HG03025 (cell line): ENCODE results near the gene HOTAIR.

Experiments used
- ATAC-seq: cut with Tn5 transposase; IDR thresholded peaks from one replicate; pipeline ENCODE4 v1.9.1; 2021; ENCODE audit warnings: mild to moderate bottlenecking, moderate library complexity; ENCODE audit not compliant: unreplicated experiment, low FRiP score

Gene HOTAIR

DNA sequence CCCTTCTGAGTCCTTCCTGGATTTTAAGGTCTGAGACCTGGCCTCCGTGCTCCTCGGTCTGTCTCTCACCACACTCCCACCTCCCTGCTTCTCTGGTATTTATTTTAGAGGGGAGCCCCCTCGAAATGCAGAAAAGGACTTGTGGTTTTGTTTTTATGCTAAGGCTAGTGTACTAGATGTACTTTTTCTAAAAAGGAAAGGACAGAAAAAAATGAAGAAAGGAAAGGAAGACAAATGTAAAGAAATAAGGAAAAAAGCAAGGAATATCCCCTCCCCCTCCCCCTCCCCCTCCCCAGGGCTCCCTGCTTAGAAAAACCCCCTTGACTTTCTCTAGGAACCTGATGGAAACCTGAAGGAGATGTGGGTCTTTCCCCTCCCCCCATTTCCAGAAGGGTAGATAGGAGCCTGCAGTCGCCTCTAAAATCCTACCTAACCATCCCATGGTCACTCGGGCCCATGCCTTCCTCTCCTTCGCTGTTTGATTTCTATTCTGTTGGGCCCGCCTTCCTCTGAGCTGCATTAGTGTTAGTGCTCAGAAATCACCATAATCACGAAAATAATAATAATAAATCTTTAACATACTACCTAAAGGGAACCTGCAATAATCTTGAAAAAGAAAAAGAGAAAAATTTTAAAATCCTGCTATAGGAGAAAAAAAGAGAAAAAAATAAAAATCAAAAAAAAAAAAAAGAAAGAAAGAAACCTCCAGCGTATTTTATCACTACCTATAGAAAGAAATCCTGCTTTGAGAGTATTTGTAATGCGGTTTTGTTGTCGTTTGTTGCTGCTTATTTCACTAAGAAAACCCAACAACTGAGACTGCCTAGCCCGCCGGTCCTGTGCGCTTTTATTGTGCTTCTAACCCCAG, 37.1 kb upstream of the HOTAIR start:
- no peak for ATAC-seq

DNA sequence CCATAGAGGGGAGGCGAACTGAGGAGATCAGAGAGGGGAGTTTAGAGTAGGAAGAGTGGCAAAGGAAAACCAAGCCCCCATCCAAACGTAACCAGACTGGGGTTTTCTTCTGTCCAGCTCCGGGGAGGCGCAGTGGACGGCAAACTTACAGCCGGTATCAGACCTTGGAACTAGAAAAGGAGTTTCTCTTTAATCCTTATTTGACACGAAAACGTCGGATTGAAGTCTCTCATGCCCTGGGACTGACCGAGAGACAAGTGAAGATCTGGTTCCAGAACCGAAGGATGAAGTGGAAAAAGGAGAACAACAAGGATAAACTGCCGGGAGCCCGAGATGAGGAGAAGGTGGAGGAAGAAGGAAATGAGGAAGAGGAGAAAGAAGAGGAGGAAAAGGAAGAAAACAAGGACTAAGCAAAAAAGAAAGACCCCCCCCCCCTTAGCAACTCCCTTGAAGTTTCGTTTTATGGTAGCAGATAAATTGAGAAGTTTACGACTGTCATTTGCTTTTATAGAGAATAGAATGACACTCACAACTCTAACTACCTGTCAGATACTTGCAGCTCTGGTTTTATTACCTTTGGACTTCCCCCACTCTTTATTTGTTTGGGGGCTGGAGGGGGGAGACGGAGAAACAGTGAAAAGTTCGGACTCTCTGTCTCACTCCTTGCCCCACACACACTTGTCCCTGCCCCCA, 36.4 kb upstream of the HOTAIR start:
- no peak for ATAC-seq

DNA sequence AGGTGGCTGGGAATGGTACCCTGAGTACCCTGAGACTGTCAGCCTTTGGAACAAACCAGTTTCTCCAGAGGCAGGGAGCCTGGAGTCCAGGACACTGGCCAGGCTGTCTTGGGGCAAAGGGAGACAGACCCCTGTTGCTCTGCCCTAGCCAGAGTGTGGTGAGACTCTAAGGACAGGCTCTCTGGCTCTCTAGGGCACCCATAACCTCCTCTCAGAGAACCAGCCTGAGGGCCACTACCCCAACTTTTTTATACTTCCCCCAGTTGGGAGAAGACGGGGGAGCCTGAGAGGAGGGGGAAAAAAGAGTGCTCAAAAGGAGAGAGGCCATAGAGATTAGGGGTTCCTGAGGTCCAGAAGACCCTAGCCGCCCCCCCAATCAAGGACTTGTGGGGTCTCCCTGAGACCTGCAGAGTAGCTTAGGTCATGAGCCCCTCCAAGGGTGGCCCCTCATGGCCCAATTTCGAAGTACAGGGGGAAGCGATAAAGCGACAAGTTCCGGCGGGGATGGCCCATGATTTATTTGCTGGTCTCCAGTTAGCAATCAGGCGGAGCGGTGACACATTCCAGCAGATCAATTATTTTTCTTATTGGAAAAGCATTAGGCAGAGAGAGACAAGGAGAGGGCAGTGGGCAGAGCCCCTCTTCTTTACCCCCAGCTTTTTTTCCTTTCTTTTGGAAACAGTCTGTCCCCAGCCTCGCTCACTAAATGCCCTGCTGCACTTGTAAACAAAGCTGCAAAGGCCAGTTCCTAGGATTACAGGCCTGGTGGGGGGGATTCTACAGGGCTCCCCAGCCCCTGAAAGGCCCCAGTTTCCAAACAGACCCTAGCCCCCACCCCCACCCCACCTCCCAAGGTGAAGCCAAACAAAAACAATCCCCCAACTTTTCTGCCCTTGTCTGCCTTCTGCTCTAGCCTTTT, 35.6 kb upstream of the HOTAIR start:
- no peak for ATAC-seq

DNA sequence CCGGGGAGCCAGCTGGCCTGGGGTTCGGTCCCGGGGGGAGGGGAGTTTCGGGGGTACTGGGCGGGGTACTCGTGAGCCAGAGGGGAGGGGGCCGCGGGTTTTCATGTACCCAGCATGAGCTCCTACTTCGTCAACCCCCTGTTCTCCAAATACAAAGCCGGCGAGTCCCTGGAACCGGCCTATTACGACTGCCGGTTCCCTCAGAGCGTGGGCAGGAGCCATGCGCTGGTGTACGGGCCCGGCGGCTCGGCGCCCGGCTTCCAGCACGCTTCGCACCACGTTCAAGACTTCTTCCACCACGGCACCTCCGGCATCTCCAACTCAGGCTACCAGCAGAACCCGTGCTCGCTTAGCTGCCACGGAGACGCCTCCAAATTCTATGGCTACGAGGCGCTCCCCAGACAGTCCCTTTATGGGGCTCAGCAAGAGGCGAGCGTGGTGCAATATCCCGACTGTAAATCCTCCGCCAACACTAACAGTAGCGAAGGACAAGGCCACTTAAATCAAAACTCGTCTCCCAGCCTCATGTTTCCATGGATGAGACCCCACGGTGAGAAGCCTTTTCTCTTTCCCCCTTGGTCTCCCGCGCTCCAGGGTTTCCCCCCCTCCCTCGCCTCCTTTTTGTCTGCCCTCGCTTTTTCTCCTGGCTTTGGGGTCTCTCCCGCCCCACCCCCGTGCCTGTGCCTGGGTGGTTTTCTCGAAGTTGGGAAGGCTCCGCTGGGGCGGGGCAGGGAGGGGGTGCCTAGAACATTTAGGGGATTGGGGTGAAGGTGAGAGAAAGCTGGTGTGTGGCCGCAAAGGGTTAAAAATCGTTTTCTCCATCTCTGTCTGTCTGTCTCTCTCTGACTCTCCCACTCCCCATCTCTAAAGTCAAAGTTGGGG, 34.7 kb upstream of the HOTAIR start:
- no peak for ATAC-seq

DNA sequence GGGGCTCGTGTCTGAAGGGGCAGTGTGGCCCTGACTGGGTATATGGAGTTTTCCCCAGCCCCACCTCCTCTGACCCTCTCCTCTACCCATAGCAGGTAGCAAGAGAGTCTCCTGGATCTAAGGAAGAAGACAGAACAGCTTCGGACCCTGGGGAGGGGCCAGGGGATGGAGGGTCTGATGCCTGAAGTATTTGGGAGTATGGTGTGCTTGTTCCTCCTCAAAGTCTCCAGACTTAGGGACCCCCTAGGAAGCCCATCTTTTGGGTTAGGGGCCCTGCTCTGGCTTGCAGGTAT, 33.5 kb upstream of the HOTAIR start:
- no peak for ATAC-seq

DNA sequence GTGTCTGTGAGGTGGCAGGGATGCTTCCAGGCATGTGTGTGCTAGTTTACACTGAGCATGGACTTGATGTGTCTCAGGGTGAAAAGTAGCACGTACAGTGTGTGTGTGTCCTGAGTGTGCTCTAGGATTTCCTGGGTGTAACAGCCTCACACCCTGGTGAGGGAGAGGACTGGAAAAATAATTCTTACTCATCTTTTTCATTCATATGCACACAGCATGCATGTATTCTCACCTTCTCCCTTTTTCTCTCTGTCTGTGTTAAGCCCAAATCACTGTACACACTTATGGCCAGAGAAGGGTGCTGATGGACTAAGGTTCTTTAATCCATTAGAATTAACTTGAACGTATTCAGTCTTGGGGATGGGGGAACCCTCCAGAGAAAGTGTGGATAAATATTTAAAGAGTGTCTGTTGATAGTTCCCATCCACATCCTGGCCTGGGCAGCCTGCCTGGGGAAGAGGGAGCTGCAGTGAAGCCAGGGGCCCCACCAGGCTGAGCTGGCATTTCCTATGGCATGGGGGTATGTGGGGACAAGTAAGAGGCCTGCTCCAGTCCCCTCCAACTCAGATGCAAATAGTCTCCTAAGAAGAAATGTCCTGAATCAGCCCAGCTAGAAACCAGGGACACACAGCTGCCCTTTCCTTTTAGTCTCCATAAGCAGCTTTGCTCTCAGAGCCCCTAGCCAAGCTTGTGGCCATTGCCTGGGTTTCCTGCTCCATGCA, 32.9 kb upstream of the HOTAIR start:
- no peak for ATAC-seq

DNA sequence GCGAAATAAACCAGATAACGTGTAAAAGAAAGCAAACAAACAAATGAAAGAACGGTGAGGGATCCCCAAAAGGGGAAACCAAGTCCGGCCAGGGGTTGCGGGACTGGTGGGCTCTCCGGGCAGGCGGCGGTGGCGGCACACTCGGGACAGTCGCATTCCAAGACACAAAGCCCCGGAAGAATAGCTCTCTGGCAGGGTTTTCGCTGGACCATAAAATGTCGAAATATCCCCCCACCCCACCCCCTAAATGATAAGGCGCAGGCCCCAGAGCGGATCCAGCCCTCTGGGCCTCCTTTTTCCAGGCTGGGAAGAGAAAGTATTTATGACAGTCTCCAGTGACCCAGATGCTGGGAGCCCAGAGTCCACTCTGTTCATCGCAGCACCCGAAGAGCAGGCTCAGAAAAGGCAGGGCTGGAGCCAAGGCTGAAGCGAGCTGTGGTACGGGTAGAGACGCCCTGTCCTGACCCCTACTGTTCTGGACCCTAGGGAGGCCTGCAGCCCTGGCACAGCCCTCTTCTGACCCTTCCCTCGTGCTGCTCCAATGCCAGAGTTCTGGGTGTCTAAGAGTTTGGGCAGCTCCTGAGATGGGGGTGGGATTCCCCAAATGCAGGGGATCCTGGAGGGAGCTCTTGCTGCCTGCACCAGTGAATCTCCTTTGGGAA, 31.9 kb upstream of the HOTAIR start:
- no peak for ATAC-seq

DNA sequence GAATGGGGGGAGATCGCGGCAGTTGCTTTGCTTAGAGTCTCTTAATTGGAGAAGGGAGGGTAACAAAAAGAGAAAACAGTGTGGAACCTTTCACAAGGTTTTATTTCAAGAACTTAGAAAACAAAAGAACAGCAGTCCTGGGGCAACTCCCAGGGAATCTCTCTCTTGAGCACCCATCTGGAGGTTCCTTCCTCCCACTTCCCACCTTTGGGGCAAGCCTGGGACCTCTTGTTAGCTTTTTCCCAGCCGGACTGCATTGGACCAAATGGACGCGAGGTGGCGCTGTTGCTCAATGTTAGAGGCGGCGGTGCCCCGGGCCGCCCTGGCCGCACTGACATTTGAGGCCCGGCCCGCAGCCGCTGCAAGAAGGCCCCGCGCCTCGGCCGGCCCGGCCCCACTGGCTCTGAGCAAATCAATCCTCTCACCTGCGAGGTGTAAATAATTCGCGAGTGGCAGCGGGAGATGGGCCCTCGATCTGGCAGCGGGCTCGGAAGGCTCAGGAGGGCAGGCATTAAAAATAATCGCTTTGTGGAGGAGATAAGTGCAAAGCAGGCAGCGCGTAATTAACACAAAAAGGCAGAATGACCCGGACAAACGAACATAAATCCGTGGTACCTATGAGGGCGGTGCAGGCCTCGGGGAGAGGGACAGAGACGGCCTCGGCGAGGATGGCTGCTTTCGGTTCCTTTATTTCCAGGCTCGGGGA, 31.3 kb upstream of the HOTAIR start:
- peak; percentile 75 for ATAC-seq

DNA sequence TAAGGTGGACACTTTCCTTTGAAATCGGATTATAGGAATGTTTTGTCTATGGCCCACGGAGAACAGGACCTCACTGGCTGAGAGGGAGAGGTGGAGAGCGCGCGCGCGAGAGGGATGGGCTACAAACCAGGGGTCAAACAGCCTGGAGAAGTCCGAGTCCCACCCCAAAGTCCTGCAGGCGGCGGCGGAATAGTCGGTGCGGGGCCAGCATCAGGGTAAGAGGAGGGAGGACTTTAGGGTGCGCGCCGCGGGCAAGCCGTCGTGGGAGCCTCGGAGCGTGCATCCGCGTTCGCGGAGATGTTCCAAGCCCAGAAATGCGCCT, 30.7 kb upstream of the HOTAIR start:
- no peak for ATAC-seq

DNA sequence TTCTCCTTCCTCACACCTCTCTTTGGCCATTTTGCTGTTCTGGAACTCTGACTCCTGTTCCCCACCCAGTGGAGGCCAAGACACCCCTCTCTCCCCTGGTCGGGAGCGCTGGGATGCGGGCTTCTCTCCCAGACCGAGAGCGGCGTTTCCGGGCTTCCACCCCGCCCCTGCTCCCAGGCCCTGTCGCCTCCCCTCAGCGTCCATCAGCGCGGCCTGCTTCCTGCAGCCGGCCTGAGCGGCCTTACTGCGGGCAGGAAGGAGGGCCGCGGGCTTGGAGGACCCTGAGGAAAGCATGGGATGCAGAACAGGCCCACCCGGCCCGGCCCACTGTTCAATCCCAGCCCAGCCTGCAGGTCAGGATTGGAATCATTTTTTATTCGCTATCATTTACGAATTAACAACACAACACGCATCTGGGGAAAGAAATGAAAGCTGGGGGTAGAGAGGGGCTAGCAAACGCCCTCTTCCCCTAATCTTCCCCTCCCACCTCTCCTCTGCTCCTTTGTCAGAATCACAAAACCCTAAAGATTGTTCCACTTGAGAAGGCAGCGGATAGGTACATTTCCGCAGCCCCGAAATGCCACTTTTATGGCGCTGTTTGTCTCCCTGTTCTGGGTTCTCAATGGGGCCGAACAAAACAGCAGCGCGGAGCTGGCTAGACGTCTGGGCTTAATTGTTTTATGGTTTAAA, 30.2 kb upstream of the HOTAIR start:
- ATAC-seq, result no peak

DNA sequence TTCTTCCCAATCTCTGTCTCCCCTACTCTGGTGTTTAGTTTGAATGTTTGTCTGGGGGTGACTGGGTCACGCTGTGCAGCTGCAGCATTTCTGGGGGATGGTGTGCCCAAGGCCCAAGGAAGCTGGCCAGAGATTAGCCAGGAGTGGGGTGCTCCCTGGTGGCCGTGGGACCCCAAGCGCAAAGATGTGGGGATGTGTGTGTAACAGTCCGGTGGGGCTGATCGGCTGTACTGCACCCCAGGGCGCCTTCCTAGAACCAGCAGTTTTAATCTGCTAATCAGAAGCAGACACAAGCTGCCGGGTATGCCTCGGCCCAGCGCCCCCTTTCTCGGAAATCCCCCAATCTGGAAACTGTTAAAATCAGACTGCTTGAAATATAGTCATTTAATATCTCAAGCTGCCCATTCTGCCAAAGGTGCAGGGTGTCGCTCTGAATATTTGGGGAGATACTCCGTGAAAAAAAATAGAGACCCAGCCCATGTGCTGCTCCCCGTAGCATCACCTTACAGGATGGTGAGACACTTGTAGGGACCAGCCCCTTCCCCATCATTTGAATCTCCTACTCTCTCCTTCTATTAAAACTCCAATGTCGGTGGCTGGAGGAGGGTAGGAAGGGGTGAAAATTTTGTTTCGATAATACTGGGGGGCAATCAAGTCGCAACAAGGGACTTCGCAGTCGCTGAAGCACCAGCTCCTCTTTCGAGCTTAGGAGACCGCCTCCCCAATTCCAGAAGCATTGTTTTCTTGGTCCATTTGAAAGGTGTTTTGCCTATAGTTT, 29.5 kb upstream of the HOTAIR start:
- no peak for ATAC-seq

DNA sequence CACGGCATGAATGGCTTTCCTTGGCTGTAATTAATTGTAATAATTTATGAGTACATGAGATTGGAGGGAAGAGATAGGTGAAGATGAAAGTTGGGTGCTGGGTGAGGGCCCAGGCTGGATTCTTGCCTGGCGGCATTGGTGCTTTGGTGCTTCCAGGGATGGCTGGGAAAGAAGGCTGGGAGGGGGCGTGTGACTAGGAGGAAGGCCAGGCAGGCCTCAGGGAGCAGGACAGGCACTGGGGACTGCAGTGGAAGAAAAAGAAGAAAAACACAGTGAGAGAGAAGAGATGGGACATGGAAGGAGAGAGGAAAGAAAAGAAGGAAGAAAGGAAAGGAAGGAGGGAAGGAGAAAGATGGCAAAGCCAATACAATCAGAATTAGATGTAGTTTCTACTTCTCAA, 28.9 kb upstream of the HOTAIR start:
- ATAC-seq, result no peak

DNA sequence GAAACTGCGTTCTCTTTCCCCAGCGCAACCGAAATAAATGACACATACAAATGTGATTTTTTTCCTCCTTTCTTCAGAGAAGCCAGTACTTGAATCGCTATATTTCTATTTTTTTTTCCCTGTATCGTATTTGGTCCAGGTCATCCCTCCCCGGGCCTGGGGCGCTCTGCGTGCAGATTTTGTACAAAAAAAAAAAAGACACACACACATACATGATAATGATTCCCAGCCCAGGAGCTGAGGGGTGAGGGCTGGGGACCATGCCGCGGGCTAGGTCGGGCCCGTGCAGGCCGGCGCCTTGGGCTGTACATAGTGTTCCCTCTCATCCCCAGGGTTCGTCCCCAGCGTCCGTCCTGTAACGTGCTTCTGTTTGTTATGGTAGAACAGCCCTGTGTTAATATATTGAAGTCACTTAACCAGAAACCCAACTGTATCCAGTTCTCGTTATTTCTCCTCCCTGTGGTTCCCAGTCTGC, 28.2 kb upstream of the HOTAIR start:
- no peak for ATAC-seq

DNA sequence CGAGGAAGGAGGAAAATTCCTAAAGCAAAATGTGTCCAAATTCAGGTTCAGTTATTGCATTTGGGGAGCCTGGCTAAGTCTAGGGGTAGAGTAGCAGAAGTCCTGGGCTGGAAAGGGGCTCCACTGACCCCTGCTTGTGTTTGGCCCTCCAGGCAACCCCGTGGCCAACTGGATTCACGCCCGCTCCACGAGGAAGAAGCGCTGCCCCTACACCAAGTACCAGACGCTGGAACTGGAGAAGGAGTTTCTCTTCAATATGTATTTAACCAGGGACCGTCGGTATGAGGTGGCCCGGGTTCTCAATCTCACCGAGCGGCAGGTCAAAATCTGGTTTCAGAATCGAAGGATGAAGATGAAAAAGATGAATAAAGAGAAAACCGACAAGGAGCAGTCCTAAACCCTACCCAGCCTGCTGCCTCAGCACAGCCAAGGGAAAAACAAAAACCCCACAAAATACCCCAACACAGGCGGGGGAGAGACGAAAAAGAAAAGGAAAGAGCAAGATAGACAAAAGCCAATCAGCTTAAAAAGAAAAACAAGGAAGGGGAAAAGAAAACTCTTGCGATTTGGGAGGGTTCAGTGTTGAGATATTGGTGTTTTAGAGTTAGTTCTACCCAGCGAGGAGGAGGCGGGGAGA, 27.6 kb upstream of the HOTAIR start:
- no peak for ATAC-seq

DNA sequence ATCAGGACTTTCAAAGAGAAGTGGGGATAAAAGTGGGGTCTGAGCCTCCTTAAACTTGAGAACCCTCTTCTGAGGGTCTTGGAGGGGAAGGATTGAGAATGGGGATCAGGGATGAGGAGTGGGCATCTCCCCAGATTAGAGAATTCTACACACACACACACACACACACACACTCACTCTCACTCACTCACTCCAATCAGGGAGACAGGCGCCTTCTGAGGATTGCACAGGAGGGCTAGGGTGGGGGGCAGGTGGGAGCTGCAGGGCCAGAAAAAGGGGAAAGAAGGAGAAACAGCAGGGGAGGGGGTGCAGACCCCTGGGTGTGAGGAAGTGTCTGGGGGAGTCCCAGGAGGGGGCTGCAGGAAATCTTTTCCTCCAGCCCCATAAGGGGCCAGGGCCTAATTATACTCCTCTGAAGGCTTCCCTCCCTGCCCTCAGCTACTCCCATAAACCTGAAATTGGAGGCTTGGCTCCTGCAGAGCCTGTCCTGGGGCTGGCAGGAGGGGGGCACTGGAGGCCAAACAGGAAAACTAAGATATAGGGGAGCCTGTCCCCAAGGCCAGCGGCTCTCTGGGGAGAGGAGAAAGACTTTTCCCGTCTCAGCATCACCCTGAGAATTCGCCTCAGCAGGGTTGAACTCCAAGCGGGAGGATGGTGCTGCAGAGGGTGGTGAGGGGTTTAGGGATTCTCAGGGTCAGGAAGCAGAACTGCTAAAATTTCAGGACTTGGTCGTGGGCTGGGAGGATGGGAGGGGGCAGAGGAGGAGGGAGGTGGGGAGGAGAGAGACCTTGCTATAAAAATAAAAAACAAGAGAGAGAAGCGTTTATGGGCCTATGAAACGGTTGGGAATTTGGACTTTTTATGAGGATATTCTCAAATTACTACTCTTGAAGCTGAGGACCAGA, 26.8 kb upstream of the HOTAIR start:
- ATAC-seq, result no peak
